RWPE1 (cell line): Measurements from ENCODE around the gene IL6ST.

ENCODE experiments used
- CTCF ChIA-PET: fragments of 350-600 bp; sonication (Branson Sonifier 250); formaldehyde crosslinking; extraction: SDS; loops from one replicate; lab custom pipeline; 2021; lab: Yijun Ruan, JAX
- POLR2A ChIA-PET: fragments of 400-600 bp; formaldehyde crosslinking; extraction: SDS; loops from one replicate; lab custom pipeline; 2020; ENCODE audit warnings: antibody characterized with exemption; ENCODE audit not compliant: low non-redundant PET; lab: Yijun Ruan, JAX
- DNase-seq: peaks from one replicate; pipeline ENCODE4 v3.0.0; 2012; ENCODE audit warnings: low spot score
- H3K27ac ChIP-seq: fragments of 450-650 bp; 2 replicates; pipeline ENCODE4 v1.5.1; 2017
- TF ChIP-seq, protein P1 (sequence below): fragments of 450-650 bp; conservative IDR thresholded peaks from 2 replicates; pipeline ENCODE4 v1.5.1; 2017; ENCODE audit warnings: low read depth, mild to moderate bottlenecking

The IL6ST gene

DNA sequence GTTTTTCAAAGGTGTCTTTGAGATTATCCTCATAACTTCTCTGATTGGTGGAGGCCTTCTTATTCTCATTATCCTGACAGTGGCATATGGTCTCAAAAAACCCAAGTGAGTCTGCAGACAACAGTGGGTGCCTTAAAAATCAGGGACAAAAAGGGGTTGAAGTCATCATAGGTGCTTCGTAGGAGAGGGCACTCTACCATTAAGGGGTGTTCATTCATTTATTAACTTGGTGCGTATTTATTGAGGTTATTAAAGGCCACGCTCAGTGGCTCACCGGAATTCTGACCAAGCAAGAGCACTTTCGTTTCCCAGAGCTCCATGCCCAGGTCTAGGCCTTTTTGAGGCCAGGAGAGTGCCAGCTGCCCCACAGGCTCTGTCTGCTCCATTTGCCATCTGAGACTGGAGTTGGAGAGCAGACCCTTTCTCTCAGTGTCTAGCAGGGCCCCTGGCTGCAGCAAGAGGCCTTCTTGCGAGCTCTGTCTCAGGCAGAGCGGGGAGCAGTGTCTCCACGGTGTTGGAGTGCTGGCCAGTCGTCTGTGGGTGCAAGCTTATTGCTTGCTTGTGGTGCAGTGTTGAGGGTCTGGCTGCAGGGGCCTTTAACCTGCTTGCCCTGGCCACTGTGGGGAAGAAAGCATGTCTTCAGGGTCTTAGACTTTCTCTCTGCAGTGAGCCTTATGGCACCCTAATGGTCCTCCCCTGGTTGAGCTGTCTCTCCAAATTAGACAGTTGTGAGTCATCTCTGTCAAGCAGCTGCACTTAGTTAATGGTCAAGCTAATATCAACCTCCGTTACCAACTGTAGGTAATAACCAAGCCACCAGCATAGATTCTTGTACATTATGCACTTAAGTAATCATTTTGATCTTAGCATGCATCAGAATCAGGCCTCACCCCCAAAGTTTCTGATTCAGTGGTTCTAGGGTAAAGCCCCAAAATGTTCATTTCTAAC is 81.0 kb downstream of the IL6ST start:
- CTCF ChIA-PET: interaction anchor here (0.5 kb wide), 1 partner anchor 23 kb away, joined by 4 read pairs; no protein-coding TSS in a partner anchor
- no peak overlapping the region for H3K27ac ChIP-seq
- DNase-seq: no peak
- TF ChIP-seq, protein P1, sequence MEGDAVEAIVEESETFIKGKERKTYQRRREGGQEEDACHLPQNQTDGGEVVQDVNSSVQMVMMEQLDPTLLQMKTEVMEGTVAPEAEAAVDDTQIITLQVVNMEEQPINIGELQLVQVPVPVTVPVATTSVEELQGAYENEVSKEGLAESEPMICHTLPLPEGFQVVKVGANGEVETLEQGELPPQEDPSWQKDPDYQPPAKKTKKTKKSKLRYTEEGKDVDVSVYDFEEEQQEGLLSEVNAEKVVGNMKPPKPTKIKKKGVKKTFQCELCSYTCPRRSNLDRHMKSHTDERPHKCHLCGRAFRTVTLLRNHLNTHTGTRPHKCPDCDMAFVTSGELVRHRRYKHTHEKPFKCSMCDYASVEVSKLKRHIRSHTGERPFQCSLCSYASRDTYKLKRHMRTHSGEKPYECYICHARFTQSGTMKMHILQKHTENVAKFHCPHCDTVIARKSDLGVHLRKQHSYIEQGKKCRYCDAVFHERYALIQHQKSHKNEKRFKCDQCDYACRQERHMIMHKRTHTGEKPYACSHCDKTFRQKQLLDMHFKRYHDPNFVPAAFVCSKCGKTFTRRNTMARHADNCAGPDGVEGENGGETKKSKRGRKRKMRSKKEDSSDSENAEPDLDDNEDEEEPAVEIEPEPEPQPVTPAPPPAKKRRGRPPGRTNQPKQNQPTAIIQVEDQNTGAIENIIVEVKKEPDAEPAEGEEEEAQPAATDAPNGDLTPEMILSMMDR: no peak
- POLR2A ChIA-PET: no interaction called here

DNA sequence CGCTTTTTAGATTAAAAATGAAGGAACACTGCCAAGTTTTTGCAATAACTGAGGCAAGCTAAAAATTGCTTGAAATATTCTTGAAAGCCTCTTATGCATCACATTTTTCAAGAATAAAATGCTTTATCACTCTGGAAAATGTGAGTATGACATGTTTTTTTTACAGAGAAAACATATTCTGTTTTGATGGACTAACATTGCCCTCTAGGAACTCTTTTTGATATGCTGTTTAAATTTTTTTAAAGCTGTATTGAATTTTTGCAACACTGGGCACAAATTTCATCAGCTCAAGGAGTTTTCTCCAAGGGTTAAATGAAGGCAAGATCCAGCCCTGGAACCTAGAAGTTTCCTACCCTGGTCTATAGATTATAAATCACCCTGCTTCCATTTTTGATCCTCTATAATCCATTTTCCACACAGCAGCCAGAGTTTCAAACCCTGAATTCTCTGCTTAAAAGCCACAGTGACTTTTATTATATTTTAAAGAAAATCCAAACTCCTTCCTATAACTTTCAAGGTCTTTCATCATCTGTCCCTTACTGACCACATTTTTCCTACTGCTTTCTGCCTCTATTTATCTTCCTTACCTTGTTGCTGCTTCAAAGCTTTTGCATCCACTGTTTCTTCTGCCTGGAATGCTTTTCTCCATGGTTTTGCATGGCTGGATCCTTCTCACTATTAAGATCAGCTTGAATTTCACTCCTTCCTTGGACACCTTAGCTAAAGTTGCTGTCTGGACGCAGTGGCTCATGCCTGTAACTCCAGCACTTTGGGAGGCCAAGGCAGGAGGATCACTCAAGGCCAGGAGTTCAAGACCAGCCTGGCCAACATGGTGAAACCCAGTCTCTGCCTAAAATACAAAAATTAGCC is 82.7 kb downstream of the IL6ST start:
- ChIA-PET CTCF (interaction anchor here (0.6 kb wide), 3 partner anchors 61 to 271 kb away, joined by 3 read pairs; partner anchors contain the start of gene IL31RA), POLR2A (no interaction called here)
- no peak for DNase-seq
- no peak overlapping the region for H3K27ac ChIP-seq
- TF ChIP-seq, protein P1: no peak

DNA sequence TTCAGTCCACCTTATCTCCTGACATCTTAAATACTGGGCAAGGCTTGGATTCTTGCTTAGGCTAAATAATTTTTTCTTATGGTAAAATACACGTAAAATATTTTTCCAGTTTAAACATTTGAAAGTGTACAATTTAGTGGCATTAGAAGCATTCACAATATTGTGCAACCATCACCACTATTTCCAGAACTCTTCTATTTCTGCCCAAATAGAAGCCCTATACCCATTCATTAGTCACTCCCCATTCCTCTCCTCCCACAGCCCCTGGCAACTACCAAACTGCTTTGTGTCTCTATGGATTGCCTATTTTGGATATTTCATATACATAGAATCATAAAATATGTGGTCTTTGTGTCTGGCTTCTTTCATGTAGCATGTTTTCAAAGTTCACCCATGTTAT is 86.0 kb downstream of the IL6ST start:
- H3K27ac ChIP-seq: no peak overlapping the region
- TF ChIP-seq, protein P1: no peak
- POLR2A ChIA-PET: no interaction called here
- no peak for DNase-seq
- CTCF ChIA-PET: no interaction called here

DNA sequence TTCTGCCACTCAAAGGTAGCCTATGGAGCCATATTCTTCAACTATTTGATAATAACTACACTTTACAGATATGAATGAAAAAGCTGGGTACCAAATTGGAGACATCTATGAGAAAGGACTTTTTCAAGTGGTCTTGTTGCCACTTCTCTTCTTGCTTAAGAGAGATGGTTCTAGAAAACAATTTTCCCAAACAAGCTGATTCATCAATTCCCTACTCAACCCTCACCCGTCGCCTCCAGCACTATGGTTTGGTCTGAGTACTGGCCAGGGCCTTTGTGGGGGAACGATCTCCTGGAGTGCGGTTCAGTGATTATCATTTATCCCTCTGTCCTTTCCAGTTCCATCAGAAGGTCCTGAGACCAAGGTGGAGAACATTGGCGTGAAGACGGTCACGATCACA is 86.8 kb downstream of the IL6ST start:
- ChIA-PET POLR2A (no interaction called here), CTCF (interaction anchor here (0.5 kb wide), 1 partner anchor 711 kb away, joined by 3 read pairs; no protein-coding TSS in a partner anchor)
- no peak for DNase-seq
- TF ChIP-seq, protein P1: no peak
- H3K27ac ChIP-seq: no peak overlapping the region

DNA sequence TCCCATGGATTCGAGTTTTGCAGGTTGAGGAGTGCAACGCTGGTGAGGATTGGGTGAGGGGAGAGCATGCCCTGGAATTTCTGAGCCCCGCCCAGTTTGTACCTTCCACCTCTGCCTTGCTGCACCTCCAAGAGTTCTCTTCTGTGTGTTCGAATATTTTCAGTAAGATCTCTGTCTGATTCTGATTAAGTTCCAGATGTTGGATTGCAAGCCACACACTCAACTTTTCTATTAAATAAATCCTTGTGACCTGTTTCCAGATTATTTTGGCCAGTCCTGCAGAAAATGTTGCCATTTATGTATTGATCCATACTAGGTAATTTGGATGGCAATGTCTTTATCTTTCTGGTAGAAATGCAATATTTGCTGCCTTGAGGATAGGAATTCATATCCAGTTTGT is 89.5 kb downstream of the IL6ST start:
- TF ChIP-seq, protein P1: no peak
- ChIA-PET POLR2A (no interaction called here), CTCF (no interaction called here)
- H3K27ac ChIP-seq: no peak overlapping the region
- no peak for DNase-seq

DNA sequence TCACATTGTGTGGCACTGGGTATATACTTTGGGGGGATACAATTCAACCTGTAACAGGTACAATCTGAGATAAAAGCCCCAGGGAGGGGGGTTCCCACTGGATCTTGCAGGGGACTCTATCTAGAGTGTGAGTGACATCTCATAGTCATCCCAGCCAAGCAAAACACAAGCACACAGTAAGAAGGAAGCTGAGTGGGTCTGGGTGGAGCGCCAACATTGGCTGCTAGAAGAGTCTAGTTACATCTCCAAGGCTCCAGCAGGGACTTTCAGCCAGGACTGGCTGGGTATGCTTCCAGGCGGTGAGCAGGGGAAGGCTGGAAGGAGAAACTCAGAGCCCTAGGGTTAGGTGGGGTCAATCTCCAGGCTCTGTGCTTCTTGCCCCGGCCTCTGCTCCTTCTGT is 90.6 kb downstream of the IL6ST start:
- DNase-seq: no peak
- TF ChIP-seq, protein P1: no peak
- ChIA-PET CTCF (interaction anchor here (0.6 to 0.7 kb wide), 3 partner anchors 32 to 356 kb away, joined by 3 to 4 read pairs (median 4); no protein-coding TSS in a partner anchor), POLR2A (no interaction called here)
- H3K27ac ChIP-seq: no peak overlapping the region
